Measurements from ENCODE around the gene PPP2R5A. TPM values are rescaled to one million over a fixed set of nuclear protein-coding genes. Genes with fewer than 3 reads are reported as not detected.
"Not testable (repeated sequence)": the region's sequence is repeated elsewhere in the genome, so short reads cannot be mapped to it uniquely, and the experiment has no call there.

PPP2R5A gene
- total RNA-seq, 1 donor from 2014 or later: 13.0 TPM

DNA sequence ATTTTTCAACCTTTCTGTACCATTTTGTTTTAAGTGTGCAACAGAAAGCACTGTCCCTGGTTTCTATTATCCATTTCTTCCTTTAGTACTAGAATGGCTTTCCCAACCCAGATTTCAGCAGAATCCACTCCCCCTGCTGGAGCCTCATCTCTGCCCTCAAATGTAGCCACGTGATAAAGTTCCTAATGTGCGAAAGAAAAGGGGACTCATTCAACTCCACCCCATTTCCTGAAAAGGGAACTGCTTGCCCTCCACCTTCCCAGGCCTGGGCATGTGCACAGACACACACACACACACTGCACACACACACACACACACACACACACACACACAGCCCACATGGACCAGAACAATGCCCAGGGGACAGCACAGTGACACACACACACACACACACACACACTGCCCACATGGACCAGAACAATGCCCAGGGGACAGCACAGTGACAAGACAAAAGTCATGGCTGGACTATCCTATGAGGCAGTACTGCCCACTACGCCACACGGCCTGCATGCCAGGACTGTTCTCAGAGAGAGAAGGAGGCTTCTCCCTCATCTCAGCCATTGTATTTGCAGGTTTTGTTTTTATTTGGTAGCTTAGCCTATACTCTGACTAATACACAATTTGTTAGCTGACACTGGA, 96.3 kb downstream of the PPP2R5A start:
- Mint-ChIP-seq H3K4me3 (no peak overlapping the region), H3K4me1 (no peaks in the 10 kb centered on the region), H3K9me3 (no peaks in the 10 kb centered on the region), H3K27ac (ENCODE audit: unreplicated experiment) (peak overlapping the region; percentile 43), H3K27me3 (ENCODE audit: low read depth) (no peaks in the 10 kb centered on the region), H3K36me3 (ENCODE audit: low read depth) (peaks cover 30% of the 10 kb centered on the region)
- no peak for TF ChIP-seq CTCF (conservative IDR thresholded peaks at IDR 0.05)
- no peak for DNase-seq (ENCODE audit: low read depth, low spot score)

- peaks cover 54% of the 10 kb centered on the region for H3K36me3 Mint-ChIP-seq (ENCODE audit: low read depth)
- TF ChIP-seq CTCF (conservative IDR thresholded peaks at IDR 0.05): no peak
- no peaks in the 10 kb centered on the region for H3K27me3 Mint-ChIP-seq (ENCODE audit: low read depth)
- H3K4me3 Mint-ChIP-seq: no peak overlapping the region
- H3K9me3 Mint-ChIP-seq: peaks cover 10% of the 10 kb centered on the region
- no peaks in the 10 kb centered on the region for H3K4me1 Mint-ChIP-seq
- no peak overlapping the region for H3K27ac Mint-ChIP-seq (ENCODE audit: unreplicated experiment)
- no peak for DNase-seq (ENCODE audit: low read depth, low spot score)
Measured at GRCh38 chr1:212386029-212386428, 100.8 kb downstream of the PPP2R5A start.

DNA sequence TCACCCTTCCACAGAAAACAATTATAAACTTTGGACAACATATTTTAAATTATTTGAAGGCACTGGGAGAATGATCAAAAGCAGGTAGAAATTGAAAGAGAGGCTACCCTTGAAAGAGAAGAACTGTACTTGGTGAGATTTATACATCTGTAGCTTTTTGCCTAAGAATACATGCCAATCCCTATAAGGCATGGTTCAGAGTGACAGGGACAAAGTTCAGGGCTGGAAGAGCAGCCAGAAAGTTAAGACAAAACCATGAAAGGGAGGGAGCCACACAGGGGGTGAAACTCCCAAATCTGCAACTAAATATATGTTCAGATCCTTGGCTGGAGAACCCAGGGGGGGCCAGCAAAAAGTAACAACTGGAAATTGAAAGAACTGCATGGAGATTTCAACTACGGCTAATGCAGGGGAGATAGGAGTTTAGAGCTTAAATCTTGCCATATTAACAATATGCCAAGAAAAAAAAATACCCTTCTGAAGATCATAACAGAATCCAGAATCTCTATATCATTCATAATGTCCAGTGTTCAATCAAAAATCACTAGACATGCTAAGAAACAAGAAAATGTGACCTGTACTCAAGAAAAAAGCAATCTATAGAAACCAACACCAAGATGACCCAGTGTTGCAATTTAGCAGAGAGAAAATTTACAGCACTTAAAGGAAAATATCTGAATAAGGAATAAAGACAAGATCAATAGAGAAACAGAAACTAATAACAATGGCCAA, 103.9 kb downstream of the PPP2R5A start:
- no peaks in the 10 kb centered on the region for H3K27me3 Mint-ChIP-seq (ENCODE audit: low read depth)
- no peak overlapping the region for H3K27ac Mint-ChIP-seq (ENCODE audit: unreplicated experiment)
- DNase-seq (ENCODE audit: low read depth, low spot score): no peak
- no peaks in the 10 kb centered on the region for H3K4me1 Mint-ChIP-seq
- H3K36me3 Mint-ChIP-seq (ENCODE audit: low read depth): peaks cover 72% of the 10 kb centered on the region
- peaks cover 16% of the 10 kb centered on the region for H3K9me3 Mint-ChIP-seq
- no peak overlapping the region for H3K4me3 Mint-ChIP-seq
- no peak for TF ChIP-seq CTCF (conservative IDR thresholded peaks at IDR 0.05)

DNA sequence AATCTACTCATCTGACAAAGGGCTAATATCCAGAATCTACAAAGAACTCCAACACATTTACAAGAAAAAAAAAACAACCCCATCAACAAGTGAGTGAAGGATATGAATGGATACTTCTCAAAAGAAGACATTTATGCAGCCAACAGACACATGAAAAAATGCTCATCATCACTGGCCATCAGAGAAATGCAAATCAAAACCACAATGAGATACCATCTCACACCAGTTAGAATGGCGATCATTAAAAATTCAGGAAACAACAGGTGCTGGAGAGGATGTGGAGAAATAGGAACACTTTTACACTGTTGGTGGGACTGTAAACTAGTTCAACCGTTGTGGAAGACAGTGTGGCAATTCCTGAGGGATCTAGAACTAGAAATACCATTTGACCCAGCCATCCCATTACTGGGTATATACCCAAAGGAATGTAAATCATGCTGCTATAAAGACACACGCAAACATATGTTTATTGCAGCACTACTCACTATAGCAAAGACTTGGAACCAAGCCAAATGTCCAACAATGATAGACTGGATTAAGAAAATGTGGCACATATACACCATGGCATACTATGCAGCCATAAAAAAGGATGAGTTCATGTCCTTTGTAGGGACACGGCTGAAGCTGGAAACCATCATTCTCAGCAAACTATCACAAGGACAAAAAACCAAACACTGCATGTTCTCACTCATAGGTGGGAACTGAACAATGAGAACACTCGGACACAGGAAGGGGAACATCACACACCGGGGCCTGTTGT, 110.6 kb downstream of the PPP2R5A start:
- Mint-ChIP-seq H3K36me3 (ENCODE audit: low read depth) (peaks cover 65% of the 10 kb centered on the region), H3K9me3 (peaks cover 14% of the 10 kb centered on the region)
- H3K4me1 Mint-ChIP-seq; DNase-seq (ENCODE audit: low read depth, low spot score); H3K27me3 Mint-ChIP-seq (ENCODE audit: low read depth); H3K4me3 Mint-ChIP-seq; H3K27ac Mint-ChIP-seq (ENCODE audit: unreplicated experiment): not testable (repeated sequence)

- Mint-ChIP-seq H3K27ac (ENCODE audit: unreplicated experiment) (no peak overlapping the region), H3K4me1 (no peaks in the 10 kb centered on the region), H3K4me3 (no peak overlapping the region), H3K27me3 (ENCODE audit: low read depth) (no peaks in the 10 kb centered on the region), H3K36me3 (ENCODE audit: low read depth) (peaks cover 57% of the 10 kb centered on the region), H3K9me3 (peaks cover 12% of the 10 kb centered on the region)
- no peak for TF ChIP-seq CTCF (conservative IDR thresholded peaks at IDR 0.05)
- no peak for DNase-seq (ENCODE audit: low read depth, low spot score)
Measured at GRCh38 chr1:212396638-212397037, 111.4 kb downstream of the PPP2R5A start.
